K562 (cell line): ENCODE data around the gene USP24. TPM values are rescaled to one million over a fixed set of nuclear protein-coding genes. Genes with fewer than 3 reads are reported as not detected.

ENCODE experiments used
- CBFA2T3 ChIP-seq: fragments of 450-650 bp; IDR thresholded peaks from 2 replicates; pipeline ENCODE4 v1.6.1; 2017
- CXXC5 ChIP-seq: fragments of 250-450 bp; sonication (Bioruptor Pico); IDR thresholded peaks from 2 replicates; pipeline ENCODE4 v1.8.0; 2022; ENCODE audit warnings: inconsistent platforms, mild to moderate bottlenecking, moderate library complexity
- DACH1 ChIP-seq: fragments of 450-650 bp; IDR thresholded peaks from 2 replicates; pipeline ENCODE4 v1.6.1; 2018; ENCODE audit not compliant: partially characterized antibody
- DLX4 ChIP-seq: fragments of 250-450 bp; sonication (Bioruptor Pico); IDR thresholded peaks from 2 replicates; pipeline ENCODE4 v1.6.1; 2021; ENCODE audit warnings: mild to moderate bottlenecking
- GABPB1 ChIP-seq: sonication (generic); formaldehyde crosslinking; IDR thresholded peaks from 2 replicates; pipeline ENCODE4 v1.8.0; 2022; ENCODE audit warnings: mild to moderate bottlenecking, missing genetic modification reagents
- REST ChIP-seq, 2 experiments: fragments of 450-650 bp; formaldehyde crosslinking in 1 of 2; IDR thresholded peaks; 2 replicates each; pipeline versions ENCODE4 v1.4.0 to v1.6.1; 2014 to 2020; ENCODE audit warnings: mild to moderate bottlenecking in 2 of 2, borderline replicate concordance in 1 of 2, low read depth in 1 of 2
- SETDB1 ChIP-seq: IDR thresholded peaks from one replicate; pipeline ENCODE4 v1.6.1; 2012; ENCODE audit warnings: low read length, control low read depth, inconsistent platforms
- THRAP3 ChIP-seq: fragments of 450-650 bp; IDR thresholded peaks from 2 replicates; pipeline ENCODE4 v1.6.1; 2016; ENCODE audit warnings: mild to moderate bottlenecking, inconsistent platforms, borderline replicate concordance
- U2AF1 ChIP-seq: fragments of 200-400 bp; formaldehyde crosslinking; optimal IDR thresholded peaks from 2 replicates; pipeline ENCODE3; 2017; ENCODE audit warnings: mild to moderate bottlenecking, low read depth, low read length, moderate library complexity
- ZNF407 ChIP-seq: fragments of 450-650 bp; IDR thresholded peaks from 2 replicates; pipeline ENCODE4 v1.6.1; 2016; ENCODE audit warnings: low read depth
- polyA plus RNA-seq, 8 experiments: library from polyadenylated mRNA; depleted of rRNA in 4 of 8; stranded (reverse) in 5 of 8; unstranded in 3 of 8; fragments of >200 nt; fragmentation: Nextera tagmentation in 2 of 8; fragmentation: Illumina TruSeq in 1 of 8; extraction: Ambion mirVana in 2 of 8; extraction: Trizol in 1 of 8; gene quantifications; 2 replicates each; pipeline versions ENCODE4 v1.2.1 to v1.2.3, GENCODE V29; 2011 to 2014; ENCODE audit warnings: inconsistent platforms in 1 of 8, missing spikeins in 1 of 8
- total RNA-seq, 7 experiments: library from RNA; depleted of rRNA in 6 of 7; stranded (reverse); fragments of >200 nt in 6 of 7; fragmentation: Illumina TruSeq in 2 of 7; extraction: Trizol in 2 of 7; gene quantifications; 2 replicates each; pipeline versions ENCODE4 v1.2.1 to v1.2.3, GENCODE V29; 2011 to 2021; ENCODE audit warnings: low replicate concordance in 1 of 7

Gene USP24
- total and polyA plus RNA-seq, 9 of the 15 experiments (the other 6 are each of a cell fraction or from before 2014, with no cell fraction given), result 7.7 to 62.6 (median 36.8) TPM

GRCh38 chr1:55039342-55040082 lies 175.7 kb downstream of the USP24 start, which contains the start of gene PCSK9 (continued):
- TF ChIP-seq ZNF407 (no peak), U2AF1 (no peak), DACH1 (no peak), CXXC5 (CRISPR knock-in tag) (peak; percentile 91), REST (IDR thresholded peaks at IDR 0.05; ENCODE audit: borderline replicate concordance) (no peak), REST (CRISPR knock-in tag; IDR thresholded peaks at IDR 0.05; ENCODE audit: low read depth) (no peak), THRAP3 (no peak), CBFA2T3 (no peak), SETDB1 (no peak), DLX4 (CRISPR knock-in tag) (no peak), GABPB1 (CRISPR knock-in tag) (peak; percentile 28; the same call in 1 of the 2 replicates)
